SK-N-SH treated with all-trans-retinoic acid at 6 μM for 48 hours (cell line): Measurements from ENCODE around the gene CBY2.

Source experiments
- ATAC-seq: fragments of 200-7000 bp; cut with Tn5 transposase; 3 replicates; pipeline ENCODE4 v1.9.1; 2020; ENCODE audit warnings: mild to moderate bottlenecking, moderate library complexity
- ARNTL ChIP-seq: fragments of 450-650 bp; formaldehyde crosslinking; IDR thresholded peaks from 2 replicates; pipeline ENCODE4 v1.5.0; 2020; ENCODE audit warnings: low read depth, mild to moderate bottlenecking, moderate library complexity, borderline replicate concordance
- BACH2 ChIP-seq: fragments of 250-450 bp; sonication (Bioruptor Pico); IDR thresholded peaks from 2 replicates; pipeline ENCODE4 v1.9.0; 2021; ENCODE audit warnings: mild to moderate bottlenecking, borderline replicate concordance
- CREB5 ChIP-seq: fragments of 250-450 bp; sonication (Bioruptor Pico); IDR thresholded peaks from 2 replicates; pipeline ENCODE4 v1.5.1; 2020; ENCODE audit warnings: low read depth, mild to moderate bottlenecking, moderate library complexity
- CSDC2 ChIP-seq: fragments of 250-450 bp; sonication (Bioruptor Pico); IDR thresholded peaks from 2 replicates; pipeline ENCODE4 v1.5.0; 2020; ENCODE audit warnings: mild to moderate bottlenecking, moderate library complexity
- CSRNP3 ChIP-seq: fragments of 250-450 bp; sonication (Bioruptor Pico); IDR thresholded peaks from 2 replicates; pipeline ENCODE4 v1.5.1; 2021; ENCODE audit warnings: mild to moderate bottlenecking, moderate library complexity
- ESRRG ChIP-seq: fragments of 250-450 bp; sonication (Bioruptor Pico); IDR thresholded peaks from 2 replicates; pipeline ENCODE4 v1.6.1; 2021; ENCODE audit warnings: mild to moderate bottlenecking
- GLIS3 ChIP-seq: fragments of 250-450 bp; sonication (Bioruptor Pico); IDR thresholded peaks from 2 replicates; pipeline ENCODE4 v1.5.0; 2020; ENCODE audit warnings: mild to moderate bottlenecking, moderate library complexity
- OSR1 ChIP-seq: fragments of 250-450 bp; sonication (Bioruptor Pico); IDR thresholded peaks from 2 replicates; pipeline ENCODE4 v1.8.0; 2022; ENCODE audit warnings: moderate library complexity, mild to moderate bottlenecking, inconsistent platforms
- PATZ1 ChIP-seq: fragments of 250-450 bp; sonication (Bioruptor Pico); IDR thresholded peaks from 2 replicates; pipeline ENCODE4 v1.8.0; 2020; ENCODE audit warnings: mild to moderate bottlenecking, moderate library complexity, borderline replicate concordance
- POU6F1 ChIP-seq: fragments of 250-450 bp; sonication (Bioruptor Pico); IDR thresholded peaks from 2 replicates; pipeline ENCODE4 v1.8.0; 2021; ENCODE audit warnings: low read depth, mild to moderate bottlenecking, moderate library complexity, borderline replicate concordance
- RARB ChIP-seq: fragments of 250-450 bp; sonication (Bioruptor Pico); IDR thresholded peaks from 2 replicates; pipeline ENCODE4 v1.8.0; 2021; ENCODE audit warnings: mild to moderate bottlenecking, moderate library complexity
- TCF4 ChIP-seq: fragments of 250-450 bp; sonication (Bioruptor Pico); IDR thresholded peaks from 2 replicates; pipeline ENCODE4 v1.8.0; 2021; ENCODE audit warnings: mild to moderate bottlenecking, moderate library complexity, borderline replicate concordance
- TOX ChIP-seq: fragments of 250-450 bp; sonication (Bioruptor Pico); IDR thresholded peaks from 2 replicates; pipeline ENCODE4 v1.8.0; 2021; ENCODE audit warnings: mild to moderate bottlenecking, moderate library complexity, borderline replicate concordance
- TSHZ2 ChIP-seq: fragments of 250-450 bp; sonication (Bioruptor Pico); IDR thresholded peaks from 2 replicates; pipeline ENCODE4 v1.5.0; 2020; ENCODE audit warnings: mild to moderate bottlenecking, moderate library complexity
- ZC3H10 ChIP-seq: fragments of 250-450 bp; sonication (Bioruptor Pico); IDR thresholded peaks from 2 replicates; pipeline ENCODE4 v1.5.1; 2021; ENCODE audit warnings: mild to moderate bottlenecking, moderate library complexity
- ZFP3 ChIP-seq: fragments of 250-450 bp; sonication (Bioruptor Pico); IDR thresholded peaks from 2 replicates; pipeline ENCODE4 v1.5.0; 2020; ENCODE audit warnings: mild to moderate bottlenecking, moderate library complexity
- ZFP30 ChIP-seq: fragments of 450-650 bp; formaldehyde crosslinking; IDR thresholded peaks from 2 replicates; pipeline ENCODE4 v1.5.0; 2022; ENCODE audit warnings: mild to moderate bottlenecking, moderate library complexity
- ZNF565 ChIP-seq: fragments of 450-650 bp; formaldehyde crosslinking; conservative IDR thresholded peaks from 2 replicates; pipeline ENCODE4 v1.5.0; 2020; ENCODE audit warnings: low read depth, mild to moderate bottlenecking, moderate library complexity
- ZNF70 ChIP-seq: fragments of 450-650 bp; formaldehyde crosslinking; IDR thresholded peaks from 2 replicates; pipeline ENCODE4 v1.5.0; 2020; ENCODE audit warnings: mild to moderate bottlenecking, moderate library complexity
- ZNF8 ChIP-seq: fragments of 450-650 bp; formaldehyde crosslinking; IDR thresholded peaks from 2 replicates; pipeline ENCODE4 v1.5.0; 2020; ENCODE audit warnings: mild to moderate bottlenecking, moderate library complexity

The CBY2 gene

GRCh38 chr13:45702088-45702487, at the start of gene CBY2:
TSS of gene CBY2 (plus strand) at chr13:45702320. CDS start at chr13:45702391, 71 bp downstream.
- TF ChIP-seq ZFP3 (CRISPR knock-in tag), result no peak
- TF ChIP-seq ESRRG (CRISPR knock-in tag), result no peak
- no peak for TF ChIP-seq POU6F1 (CRISPR knock-in tag)
- TF ChIP-seq TOX (CRISPR knock-in tag), result no peak
- TF ChIP-seq CSDC2 (CRISPR knock-in tag), result no peak
- TF ChIP-seq TSHZ2 (CRISPR knock-in tag), result no peak
- no peak for TF ChIP-seq CREB5
- TF ChIP-seq ZC3H10 (CRISPR knock-in tag), result no peak
- TF ChIP-seq ARNTL (CRISPR knock-in tag), result no peak
- no peak for TF ChIP-seq TCF4 (CRISPR knock-in tag)
- no peak for TF ChIP-seq RARB (CRISPR knock-in tag)
- TF ChIP-seq ZFP30 (CRISPR knock-in tag), result no peak
- TF ChIP-seq ZNF565 (CRISPR knock-in tag), result no peak
- no peak for TF ChIP-seq PATZ1 (CRISPR knock-in tag)
- no peak for TF ChIP-seq CSRNP3
- TF ChIP-seq ZNF70 (CRISPR knock-in tag), result no peak
- no peak for TF ChIP-seq BACH2 (CRISPR knock-in tag)
- TF ChIP-seq GLIS3 (CRISPR knock-in tag), result no peak
- no peak for ATAC-seq

GRCh38 chr13:45654633-45655349, 47.3 kb upstream of the CBY2 start:
- ATAC-seq, result no peak
- TF ChIP-seq BACH2 (CRISPR knock-in tag), result no peak
- TF ChIP-seq ZNF8 (CRISPR knock-in tag), result no peak
- no peak for TF ChIP-seq ZC3H10 (CRISPR knock-in tag)
- no peak for TF ChIP-seq TCF4 (CRISPR knock-in tag)
- no peak for TF ChIP-seq ZFP30 (CRISPR knock-in tag)
- TF ChIP-seq ZNF70 (CRISPR knock-in tag), result no peak
- no peak for TF ChIP-seq OSR1 (CRISPR knock-in tag)
- no peak for TF ChIP-seq CSRNP3
- TF ChIP-seq GLIS3 (CRISPR knock-in tag), result no peak
- TF ChIP-seq PATZ1 (CRISPR knock-in tag), result no peak
- no peak for TF ChIP-seq ESRRG (CRISPR knock-in tag)
- TF ChIP-seq ARNTL (CRISPR knock-in tag), result no peak
- TF ChIP-seq TSHZ2 (CRISPR knock-in tag), result no peak
- no peak for TF ChIP-seq CREB5
